Epithelial cell of proximal tubule (primary cell): Measurements from ENCODE around the gene ZNF672. TPM values are rescaled to one million over a fixed set of nuclear protein-coding genes. Genes with fewer than 3 reads are reported as not detected.
A peak's percentile ranks its signal among the peaks of the same experiment; 100 is the strongest.
"Not testable (repeated sequence)": the region's sequence is repeated elsewhere in the genome, so short reads cannot be mapped to it uniquely, and the experiment has no call there.

Experiments
- DNase-seq: peaks from one replicate; pipeline ENCODE4 v3.0.0-alpha.2; 2011; ENCODE audit warnings: low read depth
- H3K4me3 ChIP-seq: 2 replicates; pipeline ENCODE4 v1.5.1; 2011; ENCODE audit warnings: low read depth, mild to moderate bottlenecking, low read length
- CTCF ChIP-seq: conservative IDR thresholded peaks from 2 replicates; pipeline ENCODE4 v1.5.1; 2012; ENCODE audit warnings: low read depth, mild to moderate bottlenecking, low read length
- total RNA-seq: library from RNA; depleted of rRNA; stranded (reverse); fragments of >200 nt; gene quantifications from 2 replicates; pipeline ENCODE4 v1.2.3, GENCODE V29; 2015

ZNF672 gene
- total RNA-seq, result 26.1 and 32.6 TPM in 2 replicates

- no peak for DNase-seq
- H3K4me3 ChIP-seq, result peak within 1 kb of the TSS; percentile 74
- TF ChIP-seq CTCF, result no peak
Measured at GRCh38 chr1:248837781-248838356, at the start of gene ZNF672. Gene ZNF672, plus strand, starts transcription at chr1:248838224. Its CDS starts 9,051 bp downstream, at chr1:248847275.

- DNase-seq, result no peak
- TF ChIP-seq CTCF, result no peak
- no peak overlapping the region for H3K4me3 ChIP-seq
Measured at GRCh38 chr1:248788327-248788726, 49.7 kb upstream of the ZNF672 start.

GRCh38 chr1:248789337-248789736 lies 48.7 kb upstream of the ZNF672 start:
- DNase-seq, H3K4me3 ChIP-seq: not testable (repeated sequence)

GRCh38 chr1:248790456-248790855 lies 47.6 kb upstream of the ZNF672 start:
- no peak for TF ChIP-seq CTCF
- no peak overlapping the region for H3K4me3 ChIP-seq
- DNase-seq, result no peak

- H3K4me3 ChIP-seq, result no peak overlapping the region
- no peak for TF ChIP-seq CTCF
- no peak for DNase-seq
Measured at GRCh38 chr1:248791010-248791409, 47.0 kb upstream of the ZNF672 start.

GRCh38 chr1:248792342-248792741 lies 45.7 kb upstream of the ZNF672 start:
- TF ChIP-seq CTCF, result no peak
- no peak overlapping the region for H3K4me3 ChIP-seq
- no peak for DNase-seq

- H3K4me3 ChIP-seq, result no peak overlapping the region
- TF ChIP-seq CTCF, result no peak
- DNase-seq, result no peak
Measured at GRCh38 chr1:248793592-248793991, 44.4 kb upstream of the ZNF672 start.

- H3K4me3 ChIP-seq, DNase-seq: not testable (repeated sequence)
Measured at GRCh38 chr1:248794663-248795062, 43.4 kb upstream of the ZNF672 start.
